ENCODE results near the gene PRAC1.

- TF ChIP-seq POLR2A (IDR thresholded peaks at IDR 0.05) = no peak
- TF ChIP-seq, protein P1, sequence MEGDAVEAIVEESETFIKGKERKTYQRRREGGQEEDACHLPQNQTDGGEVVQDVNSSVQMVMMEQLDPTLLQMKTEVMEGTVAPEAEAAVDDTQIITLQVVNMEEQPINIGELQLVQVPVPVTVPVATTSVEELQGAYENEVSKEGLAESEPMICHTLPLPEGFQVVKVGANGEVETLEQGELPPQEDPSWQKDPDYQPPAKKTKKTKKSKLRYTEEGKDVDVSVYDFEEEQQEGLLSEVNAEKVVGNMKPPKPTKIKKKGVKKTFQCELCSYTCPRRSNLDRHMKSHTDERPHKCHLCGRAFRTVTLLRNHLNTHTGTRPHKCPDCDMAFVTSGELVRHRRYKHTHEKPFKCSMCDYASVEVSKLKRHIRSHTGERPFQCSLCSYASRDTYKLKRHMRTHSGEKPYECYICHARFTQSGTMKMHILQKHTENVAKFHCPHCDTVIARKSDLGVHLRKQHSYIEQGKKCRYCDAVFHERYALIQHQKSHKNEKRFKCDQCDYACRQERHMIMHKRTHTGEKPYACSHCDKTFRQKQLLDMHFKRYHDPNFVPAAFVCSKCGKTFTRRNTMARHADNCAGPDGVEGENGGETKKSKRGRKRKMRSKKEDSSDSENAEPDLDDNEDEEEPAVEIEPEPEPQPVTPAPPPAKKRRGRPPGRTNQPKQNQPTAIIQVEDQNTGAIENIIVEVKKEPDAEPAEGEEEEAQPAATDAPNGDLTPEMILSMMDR (IDR thresholded peaks at IDR 0.05) = no peak
- TF ChIP-seq POLR2AphosphoS5 (IDR thresholded peaks at IDR 0.05; ENCODE audit: insufficient read depth in 1 of 2, low read depth in 1 of 2) = no peak
These were observed 2.6 kb upstream of the PRAC1 start for GRCh38 chr17:48725004-48725287.

Measured in vagina (tissue), 2 donors.